Activated T-helper 9 cell treated with anti-CD3 and anti-CD28 coated beads, Interleukin-2, amount 50 U/mL, for 16 hours (primary cell): ENCODE results near the gene TNFAIP1.

Experiments
- DNase-seq: peaks from one replicate; pipeline ENCODE4 v3.0.0-alpha.2; 2020; ENCODE audit warnings: low read depth

The TNFAIP1 gene

GRCh38 chr17:28346199-28346580 lies 10.6 kb downstream of the TNFAIP1 start:
- DNase-seq = no peak

GRCh38 chr17:28346746-28347246 lies 11.2 kb downstream of the TNFAIP1 start:
- no peak for DNase-seq

- no peak for DNase-seq
Measured at GRCh38 chr17:28347261-28347891, 11.8 kb downstream of the TNFAIP1 start.

- no peak for DNase-seq
Measured at GRCh38 chr17:28348979-28349378, 13.4 kb downstream of the TNFAIP1 start.

GRCh38 chr17:28350271-28350670 lies 14.7 kb downstream of the TNFAIP1 start:
- DNase-seq = no peak

GRCh38 chr17:28357061-28357900 lies 21.7 kb downstream of the TNFAIP1 start, which contains the start of gene POLDIP2:
Gene POLDIP2 (minus strand): TSS chr17:28357527. CDS start chr17:28357448, 79 bp downstream.
- peak; percentile 95 for DNase-seq

GRCh38 chr17:28357901-28358197 lies 22.3 kb downstream of the TNFAIP1 start:
- DNase-seq = no peak

GRCh38 chr17:28363186-28363585 lies 27.6 kb downstream of the TNFAIP1 start:
- DNase-seq = no peak

- DNase-seq = no peak
Measured at GRCh38 chr17:28363776-28364650, 28.5 kb downstream of the TNFAIP1 start.

- no peak for DNase-seq
Measured at GRCh38 chr17:28364665-28365363, 29.3 kb downstream of the TNFAIP1 start, which contains the start of gene SEBOX. Gene SEBOX (minus strand): TSS chr17:28365199. CDS start chr17:28365151, 48 bp downstream.

GRCh38 chr17:28365487-28365886 lies 29.9 kb downstream of the TNFAIP1 start:
- no peak for DNase-seq

- no peak for DNase-seq
Measured at GRCh38 chr17:28366605-28367004, 31.0 kb downstream of the TNFAIP1 start.

- DNase-seq = no peak
Measured at GRCh38 chr17:28367641-28368305, 32.2 kb downstream of the TNFAIP1 start.

GRCh38 chr17:28368306-28368831 lies 32.8 kb downstream of the TNFAIP1 start:
- no peak for DNase-seq

GRCh38 chr17:28368915-28369683 lies 33.5 kb downstream of the TNFAIP1 start:
- no peak for DNase-seq

GRCh38 chr17:28369684-28370034 lies 34.1 kb downstream of the TNFAIP1 start:
- no peak for DNase-seq

- no peak for DNase-seq
Measured at GRCh38 chr17:28370035-28370743, 34.6 kb downstream of the TNFAIP1 start, which contains the start of gene VTN. Gene VTN (minus strand): TSS chr17:28370307. CDS start chr17:28370203, 104 bp downstream.

GRCh38 chr17:28370744-28371103 lies 35.2 kb downstream of the TNFAIP1 start:
- no peak for DNase-seq
